ENCODE measurements around the gene THADA.

The THADA gene

DNA sequence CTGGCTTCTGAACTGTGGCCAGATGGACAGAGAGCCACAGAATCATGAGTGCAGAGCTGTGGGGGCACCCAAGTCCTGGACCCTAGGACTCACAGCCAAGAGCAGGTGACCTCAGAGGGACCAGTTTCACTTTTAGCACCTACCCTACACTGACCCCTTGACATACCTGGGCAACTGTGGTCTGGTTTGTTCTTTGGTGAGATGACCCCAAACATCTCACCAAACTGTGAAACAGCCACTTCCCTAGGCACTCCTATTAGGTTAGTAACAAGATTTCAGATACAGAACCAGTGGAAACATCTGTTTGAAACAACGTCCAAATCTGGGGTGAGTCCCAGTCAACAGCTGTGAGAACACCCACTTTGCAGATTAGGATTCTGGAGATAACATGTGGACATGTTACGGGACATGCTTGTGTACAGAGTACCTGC is 367.5 kb downstream of the THADA start:
- DNase-seq = no peak

GRCh38 chr2:43227830-43228281 is 368.0 kb downstream of the THADA start:
- no peak for DNase-seq

GRCh38 chr2:43226955-43227829 is 368.6 kb downstream of the THADA start:
- peak; percentile 73 for DNase-seq

- DNase-seq = peak; percentile 93
Measured at GRCh38 chr2:43226558-43226954, 369.3 kb downstream of the THADA start, which contains the start of gene ZFP36L2. Gene ZFP36L2, minus strand, starts transcription at chr2:43226606. Its CDS starts 291 bp downstream, at chr2:43226315.

GRCh38 chr2:43225788-43226557 is 369.9 kb downstream of the THADA start:
- peak; percentile 70 for DNase-seq

DNA sequence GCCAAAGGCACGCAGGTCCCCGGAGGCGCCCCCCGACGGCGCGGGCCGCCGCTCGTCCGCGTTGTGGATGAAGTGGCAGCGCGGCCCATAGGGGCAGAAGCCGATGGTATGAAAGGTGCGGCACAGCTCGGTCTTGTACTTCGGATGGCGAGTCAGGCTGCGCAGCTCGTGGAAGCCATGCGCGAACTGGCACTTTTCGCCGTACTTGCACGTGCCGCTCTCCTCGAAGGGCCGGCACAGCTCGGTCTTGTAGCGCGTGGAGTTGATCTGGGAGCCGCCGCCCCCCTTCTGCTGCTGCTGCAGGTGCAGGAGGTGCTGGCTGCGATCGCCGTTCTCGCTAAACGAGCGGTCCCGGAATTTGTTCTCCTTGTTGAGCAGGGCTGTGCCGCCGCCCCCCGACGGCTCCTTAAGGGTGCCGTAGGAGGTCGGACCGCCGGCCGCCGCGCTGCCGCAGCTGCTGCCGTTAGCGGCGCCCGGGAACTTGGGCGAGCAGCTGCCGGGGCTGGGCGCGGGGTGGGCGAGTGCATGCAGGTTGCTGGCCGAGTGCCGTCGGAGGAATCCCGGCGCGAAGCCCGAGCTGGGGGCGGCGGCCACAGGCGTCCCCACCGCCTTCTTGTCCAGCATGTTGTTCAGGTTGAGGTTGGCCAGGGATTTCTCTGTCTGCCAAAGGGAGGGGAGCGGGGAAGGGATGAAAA is 370.6 kb downstream of the THADA start:
- peak; percentile 54 for DNase-seq

GRCh38 chr2:43224571-43225092 is 371.2 kb downstream of the THADA start:
- DNase-seq = peak; percentile 38

- DNase-seq = peak; percentile 65
Measured at GRCh38 chr2:43224131-43224570, 371.7 kb downstream of the THADA start.

DNA sequence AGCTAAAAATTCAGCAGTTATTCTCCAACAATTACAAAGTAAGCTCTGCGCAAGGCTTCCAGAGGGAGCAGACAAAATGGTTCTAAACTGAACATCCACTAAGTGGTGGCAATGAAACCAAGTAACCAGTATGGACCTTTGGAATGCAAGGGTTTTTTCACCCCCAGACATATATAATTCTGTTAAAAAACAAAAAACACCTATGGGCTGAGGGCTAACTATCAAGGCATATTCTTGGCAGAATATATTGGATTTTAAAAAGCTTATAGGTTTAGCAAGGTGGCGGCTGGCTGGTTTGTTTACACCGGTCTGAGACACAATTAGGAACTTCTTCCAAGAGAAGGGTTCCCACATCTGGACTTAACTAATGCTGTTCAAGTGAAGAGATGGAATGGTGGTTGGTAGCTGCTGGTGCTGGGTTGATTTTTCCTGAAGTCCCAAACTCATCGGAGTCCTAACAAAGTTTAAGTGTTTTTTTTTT is 372.3 kb downstream of the THADA start:
- DNase-seq = no peak

DNA sequence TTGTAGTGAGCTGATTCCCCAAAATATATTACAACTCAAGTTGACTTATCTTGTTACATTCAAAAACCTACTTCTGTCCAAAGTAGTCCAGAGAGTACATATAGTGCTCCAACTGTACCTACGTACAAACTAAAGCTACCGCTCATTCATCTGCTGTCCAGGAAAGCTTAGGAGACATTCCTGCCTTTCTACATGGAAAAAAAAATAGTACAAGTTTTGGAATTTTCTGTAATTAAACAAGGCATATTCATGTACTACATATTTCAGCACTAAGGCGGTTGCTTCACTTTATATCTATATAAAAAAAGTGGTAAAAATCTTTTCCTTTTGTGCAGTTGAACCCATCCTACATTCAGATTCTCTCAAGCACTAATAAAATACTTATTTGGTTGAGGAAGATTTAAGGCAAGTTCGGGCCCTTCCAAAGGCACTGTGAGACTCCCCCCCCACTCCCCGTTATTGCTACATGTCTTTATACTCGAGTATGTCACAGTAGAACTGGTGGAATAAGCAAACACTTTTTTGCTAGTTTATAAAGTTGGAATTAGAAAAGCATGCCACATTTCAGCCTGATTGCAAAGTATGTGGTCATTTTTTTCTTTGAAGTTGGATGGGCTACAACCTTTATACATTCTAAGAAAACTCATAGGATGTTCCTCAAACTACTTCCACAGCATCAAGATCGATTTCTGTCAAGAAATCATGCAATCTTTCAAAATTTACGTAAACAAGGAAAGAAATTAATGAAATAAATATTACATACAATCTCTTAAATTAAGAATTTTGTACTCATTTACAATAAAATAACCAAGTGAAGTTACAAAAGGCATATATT is 373.1 kb downstream of the THADA start:
- no peak for DNase-seq

GRCh38 chr2:43221763-43222474 is 373.9 kb downstream of the THADA start:
- DNase-seq = peak; percentile 32

DNA sequence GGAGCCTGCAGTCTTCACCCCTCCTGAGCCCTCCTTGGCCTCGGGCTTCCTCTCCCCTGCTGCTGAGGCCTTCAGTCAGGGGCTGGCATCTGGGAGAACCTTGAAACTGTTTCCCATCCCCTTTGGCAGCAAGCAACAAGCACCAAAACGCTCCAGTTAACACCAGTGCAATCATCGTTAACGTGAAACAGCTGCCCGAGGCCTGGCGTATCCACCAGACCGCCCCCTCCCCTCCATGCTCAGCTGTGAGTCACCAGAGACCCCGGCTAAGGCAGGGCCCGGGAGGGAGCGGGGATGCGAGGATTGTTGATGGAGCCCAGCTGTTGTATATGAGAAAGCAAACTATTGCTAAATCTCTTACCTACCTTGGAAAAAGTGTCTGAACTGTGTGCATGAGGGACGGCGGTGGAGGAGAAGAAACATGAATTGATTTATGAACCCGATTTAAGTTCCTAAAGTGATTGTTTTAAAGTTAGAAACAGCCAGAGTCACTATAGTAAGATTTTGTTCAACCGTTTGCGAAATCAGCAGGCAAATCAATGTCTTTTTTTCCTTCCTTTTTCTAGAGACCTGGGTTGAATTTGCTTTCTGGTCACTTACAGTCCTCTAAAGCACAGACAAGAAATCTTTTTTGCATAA is 374.6 kb downstream of the THADA start:
- no peak for DNase-seq

DNA sequence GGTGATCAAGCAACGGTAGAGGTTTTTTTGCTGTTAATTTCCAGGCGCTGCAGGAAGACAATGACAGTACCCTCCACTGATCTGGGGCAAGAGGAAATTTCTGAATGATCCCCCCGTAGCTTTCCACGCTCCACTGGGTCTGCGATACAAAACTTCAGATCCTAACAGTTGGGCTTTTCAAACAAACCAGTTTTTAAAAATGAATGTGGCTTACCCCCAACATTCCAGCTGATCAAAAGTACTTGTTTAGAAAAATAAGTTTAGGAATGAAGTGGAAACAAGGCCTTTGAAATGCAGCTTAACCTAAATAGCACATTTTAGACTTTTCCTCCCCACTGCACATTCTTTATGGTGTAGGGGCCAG is 375.1 kb downstream of the THADA start:
- no peak for DNase-seq

GRCh38 chr2:43220229-43220751 is 375.5 kb downstream of the THADA start:
- no peak for DNase-seq

- DNase-seq = peak; percentile 55
Measured at GRCh38 chr2:43219383-43220228, 376.2 kb downstream of the THADA start.

GRCh38 chr2:43218702-43219382 is 377.0 kb downstream of the THADA start:
- peak; percentile 29 for DNase-seq

DNA sequence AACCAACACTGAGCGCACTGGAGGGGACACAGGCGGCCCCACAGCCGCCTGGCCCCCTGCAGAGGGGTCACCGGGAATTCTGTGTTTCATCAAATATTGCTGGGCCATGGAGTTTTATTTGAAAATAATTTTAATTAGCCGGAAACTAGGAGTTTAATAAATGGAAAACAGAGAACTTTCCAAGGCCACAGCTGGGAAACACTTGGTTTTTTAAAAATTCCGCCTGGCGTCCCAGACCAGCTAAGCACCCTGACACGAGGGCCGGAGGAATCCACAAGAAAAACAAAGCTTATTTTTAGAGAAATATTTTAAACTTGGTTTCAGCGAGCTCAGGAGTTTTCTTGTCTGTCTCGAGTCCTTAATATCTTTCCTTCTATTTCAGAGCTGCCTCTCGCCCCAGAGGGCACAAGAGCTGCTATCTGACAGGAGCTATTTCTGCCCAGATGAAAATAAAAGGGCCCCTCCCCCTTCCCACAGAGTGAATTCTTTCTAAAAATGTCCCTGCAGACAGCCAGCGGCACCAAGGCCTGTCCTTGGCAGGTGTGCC is 377.6 kb downstream of the THADA start:
- DNase-seq = no peak

All from stimulated activated CD4-positive, alpha-beta T cell treated with anti-CD3 and anti-CD28 coated beads, Interleukin-12 subunit alpha, Interleukin-12 subunit beta, amount 100 ng/mL, for 4 hours (primary cell).